ENCODE measurements around the gene PLA2G6.
"Not testable (repeated sequence)": the region's sequence is repeated elsewhere in the genome, so short reads cannot be mapped to it uniquely, and the experiment has no call there.

Gene PLA2G6

DNA sequence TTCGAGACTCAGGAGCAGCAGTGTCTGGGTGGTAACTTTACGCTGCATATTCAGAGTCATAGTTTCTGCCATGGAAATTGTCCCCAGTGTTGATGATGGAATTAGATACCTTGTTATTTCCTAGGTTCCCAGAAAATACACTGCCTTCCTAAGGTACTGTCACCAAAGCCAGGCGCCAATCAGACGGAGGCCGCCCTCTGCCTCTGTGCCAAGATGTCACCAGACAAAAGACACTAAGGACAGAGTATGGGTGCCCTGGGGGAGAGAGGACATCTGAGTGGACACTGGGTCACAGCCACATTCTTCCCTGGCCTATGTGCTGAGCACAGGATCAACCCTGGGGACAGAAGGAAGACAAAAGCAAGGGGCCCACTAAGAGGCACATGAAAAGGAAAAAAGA is 11.2 kb downstream of the PLA2G6 start:
- H3K4me2 ChIP-seq (ENCODE audit: low read length) = no peak overlapping the region
- H3K27me3 ChIP-seq (ENCODE audit: control insufficient read depth, insufficient read depth, low read length) = no peaks in the 10 kb centered on the region
- no peaks in the 10 kb centered on the region for H3K36me3 ChIP-seq (ENCODE audit: insufficient read depth, low read length)
- no peaks in the 10 kb centered on the region for H3K9me3 ChIP-seq (replicated peaks; ENCODE audit: low read length)
- H3K4me3 ChIP-seq (ENCODE audit: low read length) = no peak overlapping the region
- no peak overlapping the region for H3K9ac ChIP-seq (ENCODE audit: low read depth, low read length)
- peaks cover 34% of the 10 kb centered on the region for H3K4me1 ChIP-seq (ENCODE audit: control insufficient read depth, insufficient read depth, low read length)

DNA sequence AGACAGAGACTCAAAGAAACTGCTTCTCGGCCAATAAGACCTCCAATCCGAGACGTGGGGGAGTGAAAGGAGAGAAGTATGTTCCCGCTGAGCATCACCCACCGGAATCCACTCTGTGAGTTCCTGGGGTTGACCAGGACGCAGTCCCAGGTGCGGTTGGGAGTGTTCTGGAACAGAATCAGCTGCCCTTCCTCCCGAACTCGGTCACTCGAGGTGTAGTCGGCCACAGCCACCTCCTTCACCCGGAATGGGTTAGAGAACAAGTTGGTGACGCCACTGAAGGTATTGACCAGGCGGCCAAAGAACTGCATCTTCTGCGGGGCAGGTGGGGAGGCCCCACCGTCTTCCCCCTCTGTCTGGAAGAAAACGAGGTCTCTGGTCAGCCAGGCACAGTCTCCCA is 12.5 kb downstream of the PLA2G6 start:
- Histone ChIP-seq H3K9ac (ENCODE audit: low read depth, low read length) (no peak overlapping the region), H3K36me3 (ENCODE audit: insufficient read depth, low read length) (no peaks in the 10 kb centered on the region), H3K4me1 (ENCODE audit: control insufficient read depth, insufficient read depth, low read length) (peaks cover 32% of the 10 kb centered on the region), H3K4me3 (ENCODE audit: low read length) (no peak overlapping the region), H3K9me3 (replicated peaks; ENCODE audit: low read length) (no peaks in the 10 kb centered on the region), H3K4me2 (ENCODE audit: low read length) (no peak overlapping the region), H3K27me3 (ENCODE audit: control insufficient read depth, insufficient read depth, low read length) (no peaks in the 10 kb centered on the region)

DNA sequence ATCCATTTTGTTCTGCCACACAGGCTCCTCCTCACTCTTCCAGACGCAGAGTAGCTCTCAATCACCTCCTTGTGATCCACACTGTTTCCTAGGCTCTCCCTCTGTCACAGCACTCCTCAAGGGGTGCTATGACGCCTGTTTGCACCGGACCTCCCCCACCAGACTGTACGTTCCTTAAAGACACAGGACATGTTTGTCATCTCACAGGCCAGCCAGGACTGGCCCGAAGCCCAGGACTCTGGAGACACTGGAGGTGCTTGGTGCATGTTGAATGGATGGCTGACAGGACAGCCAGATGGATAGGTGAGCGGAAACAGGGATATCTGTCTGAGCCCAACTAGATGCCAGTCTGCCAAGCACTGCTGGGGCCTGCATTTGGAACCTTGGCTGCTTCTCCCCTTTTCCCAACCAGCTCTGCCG is 13.6 kb downstream of the PLA2G6 start:
- H3K9ac ChIP-seq (ENCODE audit: low read depth, low read length) = no peak overlapping the region
- H3K27me3 ChIP-seq (ENCODE audit: control insufficient read depth, insufficient read depth, low read length) = no peaks in the 10 kb centered on the region
- no peak overlapping the region for H3K4me3 ChIP-seq (ENCODE audit: low read length)
- no peak overlapping the region for H3K4me2 ChIP-seq (ENCODE audit: low read length)
- H3K36me3 ChIP-seq (ENCODE audit: insufficient read depth, low read length) = no peaks in the 10 kb centered on the region
- no peaks in the 10 kb centered on the region for H3K9me3 ChIP-seq (replicated peaks; ENCODE audit: low read length)
- peaks cover 25% of the 10 kb centered on the region for H3K4me1 ChIP-seq (ENCODE audit: control insufficient read depth, insufficient read depth, low read length)

DNA sequence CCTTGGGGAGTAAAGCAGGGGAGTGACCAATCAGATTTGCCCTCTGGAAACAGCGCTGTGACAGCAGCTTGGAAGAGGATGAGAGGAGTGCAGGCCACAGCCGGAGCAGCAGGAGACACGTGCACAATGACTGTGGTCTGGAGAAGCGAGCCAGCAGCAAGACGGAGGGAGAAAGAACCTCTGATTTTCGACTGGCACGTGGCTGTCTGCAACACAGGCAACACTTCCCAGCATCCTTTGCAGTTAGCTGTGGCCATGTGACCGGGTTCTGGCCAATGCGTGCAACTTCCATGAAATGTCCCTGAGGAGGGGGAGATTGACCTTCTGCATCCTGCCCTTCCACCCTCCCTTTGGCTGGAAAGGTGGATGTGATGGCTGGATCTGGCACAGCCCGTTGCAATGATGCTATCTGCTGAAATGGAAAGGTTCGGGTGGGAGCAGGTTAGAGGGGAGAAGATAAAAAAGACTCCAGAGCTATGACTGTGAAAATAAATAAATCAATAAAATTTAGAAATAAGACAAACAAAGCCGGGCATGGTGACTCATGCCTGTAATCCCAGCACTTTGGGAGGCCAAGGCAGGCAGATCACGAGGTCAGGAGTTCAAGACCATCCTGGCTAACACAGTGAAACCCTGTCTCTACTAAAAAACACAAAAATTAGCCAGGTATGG is 15.6 kb downstream of the PLA2G6 start:
- H3K36me3 ChIP-seq (ENCODE audit: insufficient read depth, low read length) = no peaks in the 10 kb centered on the region
- no peaks in the 10 kb centered on the region for H3K27me3 ChIP-seq (ENCODE audit: control insufficient read depth, insufficient read depth, low read length)
- peaks cover 15% of the 10 kb centered on the region for H3K4me1 ChIP-seq (ENCODE audit: control insufficient read depth, insufficient read depth, low read length)
- no peak overlapping the region for H3K4me3 ChIP-seq (ENCODE audit: low read length)
- no peak overlapping the region for H3K4me2 ChIP-seq (ENCODE audit: low read length)
- no peaks in the 10 kb centered on the region for H3K9me3 ChIP-seq (replicated peaks; ENCODE audit: low read length)
- H3K9ac ChIP-seq (ENCODE audit: low read depth, low read length) = no peak overlapping the region

DNA sequence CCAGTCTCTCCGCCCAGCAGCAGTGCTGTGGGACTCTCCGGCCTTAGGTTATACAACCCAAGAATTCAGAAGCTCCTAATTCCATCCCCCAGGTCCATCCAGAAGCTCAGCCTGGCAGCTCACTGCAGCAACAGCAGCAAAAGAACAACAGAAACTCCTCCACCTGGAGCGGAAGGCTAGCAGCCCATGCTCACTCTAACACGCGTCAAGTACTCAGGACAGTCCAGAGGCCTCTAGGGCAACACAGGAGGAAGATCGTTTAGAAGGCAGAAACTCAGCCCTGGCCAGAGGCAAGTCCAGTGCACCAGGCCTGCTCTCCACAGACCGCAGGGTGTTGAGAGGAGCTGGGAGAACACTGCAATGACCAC is 17.1 kb downstream of the PLA2G6 start:
- Histone ChIP-seq H3K9me3 (replicated peaks; ENCODE audit: low read length) (no peaks in the 10 kb centered on the region), H3K27me3 (ENCODE audit: control insufficient read depth, insufficient read depth, low read length) (no peaks in the 10 kb centered on the region), H3K4me2 (ENCODE audit: low read length) (no peak overlapping the region), H3K36me3 (ENCODE audit: insufficient read depth, low read length) (no peaks in the 10 kb centered on the region), H3K4me1 (ENCODE audit: control insufficient read depth, insufficient read depth, low read length) (peaks cover 15% of the 10 kb centered on the region), H3K9ac (ENCODE audit: low read depth, low read length) (no peak overlapping the region), H3K4me3 (ENCODE audit: low read length) (no peak overlapping the region)

DNA sequence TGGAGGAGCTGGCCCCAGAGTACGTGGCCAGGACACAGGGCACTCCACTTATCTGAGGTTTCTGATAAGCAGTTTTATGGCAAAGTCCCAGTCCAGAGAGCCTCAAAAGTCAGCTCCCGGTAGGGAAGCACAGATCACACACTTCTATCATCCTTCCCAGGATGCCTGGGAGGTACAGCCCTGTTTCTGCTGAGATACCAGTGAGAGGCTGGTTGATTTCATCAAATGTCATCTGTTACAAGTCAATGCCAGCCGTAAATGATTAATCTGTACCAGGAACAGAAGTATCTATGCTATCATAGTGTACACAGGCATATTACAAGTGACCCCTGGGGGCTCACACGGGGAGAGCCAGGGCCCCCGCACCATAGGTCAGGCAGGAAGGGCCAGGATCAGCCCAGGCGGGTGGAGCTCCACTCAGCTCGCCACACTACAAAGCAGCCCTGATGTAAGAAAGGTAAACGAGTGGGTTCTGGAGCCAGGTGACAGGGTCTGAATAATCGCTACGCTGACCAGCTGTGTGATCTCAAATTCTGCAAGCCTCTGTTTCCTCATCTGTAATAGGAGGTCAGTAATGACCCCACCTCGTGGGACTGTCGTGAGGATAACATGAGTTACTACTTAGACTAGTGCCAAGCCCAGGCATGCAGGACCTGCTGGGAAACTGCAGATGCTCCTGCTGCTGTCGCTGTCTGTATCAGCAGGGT is 17.6 kb downstream of the PLA2G6 start:
- H3K9ac ChIP-seq (ENCODE audit: low read depth, low read length) = no peak overlapping the region

DNA sequence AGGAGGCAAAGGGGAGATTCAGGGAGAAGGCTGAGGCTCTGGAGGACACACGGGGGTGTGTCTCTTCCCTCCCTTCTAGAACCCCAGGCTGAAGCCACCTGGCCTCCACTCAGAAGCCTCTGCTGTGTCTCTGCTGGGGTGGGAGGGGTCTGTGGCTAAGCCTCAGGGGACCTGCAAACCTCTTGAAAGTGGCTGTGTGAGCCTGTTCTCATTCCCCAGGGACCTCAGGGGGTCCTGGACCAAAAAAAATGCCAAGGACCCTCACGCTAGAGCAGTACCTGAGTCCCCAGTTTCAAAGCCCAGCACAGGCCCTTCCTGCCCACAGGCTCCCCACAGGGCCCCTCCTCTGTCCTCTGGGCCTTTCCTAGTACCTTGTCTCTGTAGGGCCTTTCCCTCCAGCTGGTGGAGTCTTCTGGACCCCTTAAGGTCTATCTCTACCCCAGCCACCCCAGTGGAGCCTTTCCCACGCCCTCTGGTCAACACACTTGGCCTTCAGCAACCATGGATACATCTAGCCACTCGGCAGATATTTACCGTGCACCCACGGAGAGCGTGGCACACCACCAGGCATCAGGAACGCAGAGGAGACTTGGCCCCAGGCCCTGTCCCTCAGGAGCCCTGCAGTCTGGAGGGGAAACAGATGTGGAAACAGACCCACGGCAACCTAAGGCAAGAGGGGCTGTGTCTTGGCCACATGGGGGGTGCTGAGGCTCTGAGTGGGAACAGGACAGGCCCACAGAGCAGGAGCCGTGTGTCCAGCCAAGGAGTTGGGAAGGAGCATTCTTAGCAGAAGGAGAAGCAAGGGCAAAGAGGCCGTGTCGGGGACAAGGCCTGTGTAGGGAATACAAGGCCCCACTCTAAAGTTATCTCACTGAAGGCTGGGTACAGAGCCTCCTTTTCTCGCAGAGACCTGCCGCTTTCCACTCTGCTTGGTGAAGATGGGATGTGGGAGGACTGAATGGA is 18.5 kb downstream of the PLA2G6 start:
- Histone ChIP-seq H3K27me3 (ENCODE audit: control insufficient read depth, insufficient read depth, low read length) (no peaks in the 10 kb centered on the region), H3K36me3 (ENCODE audit: insufficient read depth, low read length) (no peaks in the 10 kb centered on the region), H3K4me1 (ENCODE audit: control insufficient read depth, insufficient read depth, low read length) (peaks cover 15% of the 10 kb centered on the region), H3K9me3 (replicated peaks; ENCODE audit: low read length) (no peaks in the 10 kb centered on the region), H3K9ac (ENCODE audit: low read depth, low read length) (no peak overlapping the region), H3K4me2 (ENCODE audit: low read length) (no peak overlapping the region), H3K4me3 (ENCODE audit: low read length) (no peak overlapping the region)

More for the DNA sequence above, 17.6 kb downstream of the PLA2G6 start:
- Histone ChIP-seq H3K4me3 (ENCODE audit: low read length) (no peak overlapping the region), H3K4me2 (ENCODE audit: low read length) (no peak overlapping the region), H3K9me3 (replicated peaks; ENCODE audit: low read length) (no peaks in the 10 kb centered on the region), H3K4me1 (ENCODE audit: control insufficient read depth, insufficient read depth, low read length) (peaks cover 15% of the 10 kb centered on the region), H3K27me3 (ENCODE audit: control insufficient read depth, insufficient read depth, low read length) (no peaks in the 10 kb centered on the region), H3K36me3 (ENCODE audit: insufficient read depth, low read length) (no peaks in the 10 kb centered on the region)

DNA sequence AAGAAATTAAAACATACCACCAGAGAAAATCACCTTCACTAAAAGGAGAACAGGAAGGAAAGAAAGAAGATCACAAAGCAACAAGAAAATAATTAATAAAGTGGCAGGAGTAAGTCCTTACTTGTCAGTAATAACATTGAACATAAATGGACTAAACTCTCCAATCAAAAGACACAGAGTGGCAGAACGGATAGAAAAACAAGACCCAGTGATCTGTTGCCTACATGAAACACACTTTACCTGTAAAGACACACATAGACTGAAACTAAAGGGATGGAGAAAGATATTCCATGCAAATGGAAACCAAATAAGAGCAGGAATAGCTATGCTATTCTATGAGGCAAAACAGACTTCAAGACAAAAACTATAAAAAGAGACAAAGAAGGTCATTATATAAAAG is 25.9 kb downstream of the PLA2G6 start:
- Histone ChIP-seq H3K4me1 (ENCODE audit: control insufficient read depth, insufficient read depth, low read length) (no peaks in the 10 kb centered on the region), H3K27me3 (ENCODE audit: control insufficient read depth, insufficient read depth, low read length) (no peaks in the 10 kb centered on the region), H3K9me3 (replicated peaks; ENCODE audit: low read length) (no peaks in the 10 kb centered on the region), H3K36me3 (ENCODE audit: insufficient read depth, low read length) (no peaks in the 10 kb centered on the region), H3K4me2 (ENCODE audit: low read length) (no peak overlapping the region), H3K4me3 (ENCODE audit: low read length) (no peak overlapping the region), H3K9ac (ENCODE audit: low read depth, low read length) (no peak overlapping the region)

DNA sequence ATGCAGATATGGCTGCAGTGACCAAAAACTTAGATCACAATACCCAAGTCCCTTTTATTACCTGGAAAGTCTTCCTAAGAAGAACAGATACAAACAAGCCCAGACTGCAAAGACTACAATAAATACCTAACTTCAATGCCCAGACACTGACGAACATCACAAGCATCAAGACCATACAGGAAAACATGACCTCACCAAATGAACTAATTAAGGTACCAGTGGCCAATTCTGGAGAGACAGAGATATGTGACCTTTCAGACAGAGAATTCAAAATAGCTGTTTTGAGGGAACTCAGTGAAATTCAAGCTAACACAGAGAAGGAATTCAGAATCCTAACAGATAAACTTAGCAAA is 27.1 kb downstream of the PLA2G6 start:
- H3K4me1 ChIP-seq (ENCODE audit: control insufficient read depth, insufficient read depth, low read length); H3K36me3 ChIP-seq (ENCODE audit: insufficient read depth, low read length); H3K9ac ChIP-seq (ENCODE audit: low read depth, low read length); H3K4me2 ChIP-seq (ENCODE audit: low read length); H3K9me3 ChIP-seq (replicated peaks; ENCODE audit: low read length); H3K4me3 ChIP-seq (ENCODE audit: low read length); H3K27me3 ChIP-seq (ENCODE audit: control insufficient read depth, insufficient read depth, low read length): not testable (repeated sequence)

DNA sequence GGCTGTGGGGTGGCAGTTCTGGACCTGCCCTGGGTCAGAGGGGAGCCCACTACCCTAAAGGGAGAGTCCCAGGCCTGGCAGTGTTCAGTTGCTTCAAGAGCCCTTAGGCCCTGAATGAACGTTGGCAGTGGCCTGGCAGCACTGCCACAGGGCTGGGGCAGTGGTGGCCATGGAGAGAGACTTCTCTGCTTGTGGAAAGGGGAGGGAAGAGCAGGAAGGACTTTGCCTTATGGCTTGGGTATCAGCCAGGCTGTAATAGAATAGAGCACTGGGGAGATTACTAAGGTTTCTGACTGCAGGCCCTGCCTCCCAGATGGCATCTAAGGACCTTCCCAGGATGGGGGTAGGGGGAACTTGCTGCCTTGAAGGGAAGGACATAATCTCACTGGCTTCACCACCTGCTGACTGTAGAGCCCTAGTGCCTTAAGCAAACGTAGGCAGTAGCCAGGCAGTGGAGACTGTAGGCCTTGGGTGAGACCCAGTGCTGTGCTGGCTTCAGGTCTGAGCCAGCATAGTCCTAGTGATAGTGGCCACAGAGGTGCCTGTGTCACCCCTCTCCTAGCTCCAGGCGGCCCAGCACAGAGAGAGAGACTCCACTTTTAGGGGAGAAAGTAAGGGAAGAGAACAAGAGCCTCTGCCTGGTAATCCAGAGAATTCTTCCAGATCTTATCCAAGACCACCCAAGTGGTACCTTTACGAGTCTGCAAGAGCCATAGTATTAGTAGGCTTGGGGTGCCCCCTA is 27.6 kb downstream of the PLA2G6 start:
- Histone ChIP-seq H3K9ac (ENCODE audit: low read depth, low read length) (no peak overlapping the region), H3K9me3 (replicated peaks; ENCODE audit: low read length) (no peaks in the 10 kb centered on the region), H3K4me1 (ENCODE audit: control insufficient read depth, insufficient read depth, low read length) (no peaks in the 10 kb centered on the region), H3K4me2 (ENCODE audit: low read length) (no peak overlapping the region), H3K36me3 (ENCODE audit: insufficient read depth, low read length) (no peaks in the 10 kb centered on the region), H3K27me3 (ENCODE audit: control insufficient read depth, insufficient read depth, low read length) (no peaks in the 10 kb centered on the region), H3K4me3 (ENCODE audit: low read length) (no peak overlapping the region)

DNA sequence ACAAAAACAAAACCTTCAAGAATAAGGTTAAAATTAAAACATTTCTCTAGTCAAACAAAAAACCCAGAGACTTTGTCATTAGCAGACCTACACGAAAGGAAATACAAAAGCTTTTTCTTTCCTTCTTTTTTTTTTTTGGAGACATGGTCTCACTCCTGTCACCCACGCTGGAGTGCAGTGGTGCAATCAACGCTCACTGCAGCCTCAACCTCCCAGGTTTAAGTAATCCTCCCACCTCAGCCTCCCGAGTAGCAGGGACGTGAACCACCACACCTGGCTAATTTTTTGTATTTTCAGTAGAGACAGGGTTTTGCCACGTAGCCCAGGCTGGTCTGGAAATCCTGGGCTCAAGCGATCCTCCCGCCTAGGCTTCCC is 30.5 kb downstream of the PLA2G6 start:
- H3K4me1 ChIP-seq (ENCODE audit: control insufficient read depth, insufficient read depth, low read length) = no peaks in the 10 kb centered on the region
- no peak overlapping the region for H3K9ac ChIP-seq (ENCODE audit: low read depth, low read length)
- no peak overlapping the region for H3K4me2 ChIP-seq (ENCODE audit: low read length)

More for the DNA sequence above, 30.5 kb downstream of the PLA2G6 start:
- Histone ChIP-seq H3K4me3 (ENCODE audit: low read length) (no peak overlapping the region), H3K36me3 (ENCODE audit: insufficient read depth, low read length) (no peaks in the 10 kb centered on the region), H3K9me3 (replicated peaks; ENCODE audit: low read length) (no peaks in the 10 kb centered on the region), H3K27me3 (ENCODE audit: control insufficient read depth, insufficient read depth, low read length) (no peaks in the 10 kb centered on the region)

All from skeletal muscle satellite cell (primary cell).